ENCODE measurements around the gene S100A7. TPM values are rescaled to one million over a fixed set of nuclear protein-coding genes. Genes with fewer than 3 reads are reported as not detected.

S100A7 gene
- total and polyA plus RNA-seq, 9 of the 15 experiments (the other 6 are each of a cell fraction or from before 2014, with no cell fraction given): not detected

- Histone ChIP-seq H3K36me3 (ENCODE audit: control insufficient read depth, insufficient read depth, low read length) (no peaks in the 10 kb centered on the region), H3K4me1 (replicated peaks in 1 of 2; ENCODE audit: control insufficient read depth in 2 of 2, insufficient read depth in 2 of 2, low read length in 2 of 2) (no peaks in the 10 kb centered on the region), H4K20me1 (replicated peaks; ENCODE audit: control insufficient read depth, insufficient read depth, low read length) (no peaks in the 10 kb centered on the region), H3K27me3 (ENCODE audit: control insufficient read depth in 2 of 2, insufficient read depth in 2 of 2, low read length in 2 of 2) (peaks cover 0 to 13% of the 10 kb centered on the region in 2 experiments; a peak in 2 of 5 replicates), H3K79me2 (ENCODE audit: control insufficient read depth, insufficient read depth, low read length) (no peaks in the 10 kb centered on the region), H3K27ac (ENCODE audit: extremely low read depth, low read depth, low read length) (no peak overlapping the region), H3K9me1 (ENCODE audit: control insufficient read depth, insufficient read depth, low read length) (no peaks in the 10 kb centered on the region), H3K9ac (ENCODE audit: insufficient read depth in 1 of 2, low read depth in 2 of 2, low read length in 2 of 2) (no peak overlapping the region), H2AFZ (ENCODE audit: low read depth, low read length) (no peak overlapping the region), H3K4me2 (ENCODE audit: insufficient read depth, low read length) (no peak overlapping the region), H3K4me3 (no peak overlapping the region), H3K9me3 (replicated peaks; ENCODE audit: control insufficient read depth, insufficient read depth, low read depth, low read length) (0 out of 2 replicates have a peak, but pooled peaks cover 3% of the 10 kb centered on the region)
- peak in 3 of 4 experiments; percentile 18 to 44 (median 29) for DNase-seq (ENCODE audit: extremely low read depth in 1 of 4, low spot score in 3 of 4)
- no peak for ATAC-seq
- 0% methylated on average over 2 of the region's 2 CpGs for WGBS (ENCODE audit: insufficient coverage, low coverage, missing lambda C conversion rate)
- ChIA-PET POLR2A (no interaction called here), CTCF (ENCODE audit: low intra/inter-chr PET ratio) (no interaction called here)
- BruUV-seq (replicated peaks): no TSS peak
- in situ Hi-C loops (cut with MboI) (no loop called here), intact Hi-C loops (cut with micrococcal nuclease) (no loop called here)
- FAIRE-seq: peak; percentile 66
- TF ChIP-seq MBD1 (CRISPR knock-in tag; IDR thresholded peaks at IDR 0.05): no peak
- TF ChIP-seq JUN (IDR thresholded peaks at IDR 0.05; ENCODE audit: borderline replicate concordance, low read depth, low read length): peak; percentile 56; the same call in 1 of the 2 replicates
- no peak for TF ChIP-seq JUN (CRISPR knock-in tag; IDR thresholded peaks at IDR 0.05; ENCODE audit: borderline replicate concordance)
- peak; percentile 87 for TF ChIP-seq JUND (IDR thresholded peaks at IDR 0.05; ENCODE audit: borderline replicate concordance, low read depth, low read length)
- peak; percentile 84; the same call in 2 of the 3 replicates for TF ChIP-seq JUND (tag; IDR thresholded peaks at IDR 0.05; ENCODE audit: borderline replicate concordance, low read depth, low read length)
- peak; percentile 71 for TF ChIP-seq ATF3 (IDR thresholded peaks at IDR 0.05)
- no peak for TF ChIP-seq ATF3 (CRISPR knock-in tag; conservative IDR thresholded peaks at IDR 0.05)
- 0 out of 2 replicates have a peak, but pooled peaks have one; percentile 22 for TF ChIP-seq HMBOX1 (IDR thresholded peaks at IDR 0.05)
- TF ChIP-seq MEF2D (tag; conservative IDR thresholded peaks at IDR 0.05; ENCODE audit: low read depth): no peak
- no peak for TF ChIP-seq MCM2 (IDR thresholded peaks at IDR 0.05; ENCODE audit: low read depth)
- peak; percentile 78; the same call in 1 of the 2 replicates for TF ChIP-seq ESRRA (IDR thresholded peaks at IDR 0.05; ENCODE audit: borderline replicate concordance, low read depth)
- peak; percentile 15; the same call in 1 of the 2 replicates for TF ChIP-seq CBFA2T3 (IDR thresholded peaks at IDR 0.05)
- TF ChIP-seq ZNF354B (CRISPR knock-in tag; IDR thresholded peaks at IDR 0.05): no peak
- TF ChIP-seq FOSL1 (tag; conservative IDR thresholded peaks at IDR 0.05): peak; percentile 92
These were observed 14.8 kb upstream of the S100A7 start for GRCh38 chr1:153475282-153475681.

Data from K562 (cell line).